ENCODE measurements around the gene CRYGD.
"Not testable (repeated sequence)": the region's sequence is repeated elsewhere in the genome, so short reads cannot be mapped to it uniquely, and the experiment has no call there.

The CRYGD gene

GRCh38 chr2:208124013-208124715 lies at the start of gene CRYGD:
Gene CRYGD (minus strand): TSS chr2:208124524. CDS start chr2:208124473, 51 bp downstream.
- not testable (repeated sequence) for DNase-seq (ENCODE audit: low read depth); H3K4me3 ChIP-seq (ENCODE audit: low read depth, low read length)

- no peak overlapping the region for H3K4me3 ChIP-seq (ENCODE audit: low read depth, low read length)
- no peak for TF ChIP-seq CTCF (IDR thresholded peaks at IDR 0.05; ENCODE audit: low read depth, low read length, missing control alignments)
- no peak for DNase-seq (ENCODE audit: low read depth)
Measured at GRCh38 chr2:208172125-208172524, 47.8 kb upstream of the CRYGD start.

- no peak for TF ChIP-seq CTCF (IDR thresholded peaks at IDR 0.05; ENCODE audit: low read depth, low read length, missing control alignments)
- no peak overlapping the region for H3K4me3 ChIP-seq (ENCODE audit: low read depth, low read length)
- DNase-seq (ENCODE audit: low read depth), result no peak
Measured at GRCh38 chr2:208164951-208165755, 40.8 kb upstream of the CRYGD start.

- H3K4me3 ChIP-seq (ENCODE audit: low read depth, low read length), result no peak within 1 kb of the TSS
- DNase-seq (ENCODE audit: low read depth), result no peak
- no peak for TF ChIP-seq CTCF (IDR thresholded peaks at IDR 0.05; ENCODE audit: low read depth, low read length, missing control alignments)
Measured at GRCh38 chr2:208163489-208163888, 39.2 kb upstream of the CRYGD start, which contains the start of gene CRYGA. Gene CRYGA (minus strand): TSS chr2:208163589. CDS start chr2:208163556, 33 bp downstream.

GRCh38 chr2:208156439-208156838 lies 32.1 kb upstream of the CRYGD start:
- TF ChIP-seq CTCF (IDR thresholded peaks at IDR 0.05; ENCODE audit: low read depth, low read length, missing control alignments), result no peak
- H3K4me3 ChIP-seq (ENCODE audit: low read depth, low read length), result no peak overlapping the region
- DNase-seq (ENCODE audit: low read depth), result no peak

- no peak for TF ChIP-seq CTCF (IDR thresholded peaks at IDR 0.05; ENCODE audit: low read depth, low read length, missing control alignments)
- DNase-seq (ENCODE audit: low read depth), result no peak
- H3K4me3 ChIP-seq (ENCODE audit: low read depth, low read length), result no peak overlapping the region
Measured at GRCh38 chr2:208153156-208153555, 28.8 kb upstream of the CRYGD start.

- no peak for DNase-seq (ENCODE audit: low read depth)
- no peak for TF ChIP-seq CTCF (IDR thresholded peaks at IDR 0.05; ENCODE audit: low read depth, low read length, missing control alignments)
- no peak overlapping the region for H3K4me3 ChIP-seq (ENCODE audit: low read depth, low read length)
Measured at GRCh38 chr2:208150956-208151355, 26.6 kb upstream of the CRYGD start.
